Trophoblast cell (in vitro differentiated cells and primary cell): ENCODE measurements around the gene LCE3B.

Experiments used
- DNase-seq, 2 donors: peaks; one replicate each; pipeline ENCODE4 v3.0.0-alpha.2; 2016
- H2AFZ ChIP-seq: 2 replicates; pipeline ENCODE4 v1.6.1; 2013; ENCODE audit warnings: low read length, moderate library complexity, mild to moderate bottlenecking; ENCODE audit not compliant: insufficient read depth, poor library complexity
- H2AK5ac ChIP-seq: 2 replicates; pipeline ENCODE4 v1.6.1; 2013; ENCODE audit warnings: mild to moderate bottlenecking, low read length
- H2BK120ac ChIP-seq: 2 replicates; pipeline ENCODE4 v1.6.1; 2013; ENCODE audit warnings: low read length, mild to moderate bottlenecking, moderate library complexity; ENCODE audit not compliant: insufficient read depth, poor library complexity
- H2BK12ac ChIP-seq: 2 replicates; pipeline ENCODE4 v1.6.1; 2013; ENCODE audit warnings: mild to moderate bottlenecking, low read length, moderate library complexity
- H2BK5ac ChIP-seq: 2 replicates; pipeline ENCODE4 v1.6.1; 2013; ENCODE audit warnings: low read length, low read depth, moderate library complexity, mild to moderate bottlenecking; ENCODE audit not compliant: poor library complexity
- H3K14ac ChIP-seq: 2 replicates; pipeline ENCODE4 v1.6.1; 2013; ENCODE audit warnings: mild to moderate bottlenecking, low read length
- H3K18ac ChIP-seq: 2 replicates; pipeline ENCODE4 v1.6.1; 2013; ENCODE audit warnings: mild to moderate bottlenecking, low read length
- H3K23ac ChIP-seq: 2 replicates; pipeline ENCODE4 v1.6.1; 2013; ENCODE audit warnings: low read length
- H3K27ac ChIP-seq: 2 replicates; pipeline ENCODE4 v1.5.1; 2013; ENCODE audit warnings: low read depth, mild to moderate bottlenecking, inconsistent platforms, low read length, moderate library complexity
- H3K27me3 ChIP-seq: 2 replicates; pipeline ENCODE4 v1.6.1; 2013; ENCODE audit warnings: inconsistent platforms, mild to moderate bottlenecking, low read length, moderate library complexity; ENCODE audit not compliant: insufficient read depth
- H3K36me3 ChIP-seq, 2 experiments: 1 replicate in 1 of 2; 2 replicates in 1 of 2; pipeline ENCODE4 v1.6.1; 2013; ENCODE audit warnings: low read length in 2 of 2, mild to moderate bottlenecking in 2 of 2, moderate library complexity in 1 of 2; ENCODE audit not compliant: insufficient read depth in 2 of 2, control insufficient read depth in 1 of 2
- H3K4ac ChIP-seq: 2 replicates; pipeline ENCODE4 v1.6.1; 2013; ENCODE audit warnings: low read depth, mild to moderate bottlenecking, low read length, moderate library complexity
- H3K4me1 ChIP-seq, 2 experiments: 1 replicate in 1 of 2; 2 replicates in 1 of 2; pipeline ENCODE4 v1.6.1; 2013; ENCODE audit warnings: low read length in 2 of 2, mild to moderate bottlenecking in 2 of 2, moderate library complexity in 1 of 2; ENCODE audit not compliant: insufficient read depth in 2 of 2, control insufficient read depth in 1 of 2
- H3K4me2 ChIP-seq: 2 replicates; pipeline ENCODE4 v1.6.1; 2013; ENCODE audit warnings: inconsistent platforms, mild to moderate bottlenecking, low read length, moderate library complexity
- H3K4me3 ChIP-seq: 2 replicates; pipeline ENCODE4 v1.5.1; 2013; ENCODE audit warnings: mild to moderate bottlenecking, low read depth, low read length, inconsistent platforms
- H3K79me1 ChIP-seq: one replicate; pipeline ENCODE4 v1.6.1; 2013; ENCODE audit warnings: low read length
- H3K79me2 ChIP-seq: 2 replicates; pipeline ENCODE4 v1.6.1; 2013; ENCODE audit warnings: low read length, mild to moderate bottlenecking; ENCODE audit not compliant: control insufficient read depth, insufficient read depth, poor library complexity
- H3K9ac ChIP-seq: 2 replicates; pipeline ENCODE4 v1.6.1; 2013; ENCODE audit warnings: mild to moderate bottlenecking, low read length
- H3K9me3 ChIP-seq: 2 replicates; pipeline ENCODE4 v1.6.1; 2013; ENCODE audit warnings: low read depth, mild to moderate bottlenecking, control low read depth, inconsistent platforms, low read length; ENCODE audit not compliant: insufficient read depth
- H4K12ac ChIP-seq: 2 replicates; pipeline ENCODE4 v1.6.1; 2013; ENCODE audit warnings: low read depth, mild to moderate bottlenecking, low read length, moderate library complexity
- H4K8ac ChIP-seq: 2 replicates; pipeline ENCODE4 v1.6.1; 2013; ENCODE audit warnings: low read depth, mild to moderate bottlenecking, low read length, moderate library complexity
- H4K91ac ChIP-seq: one replicate; pipeline ENCODE4 v1.6.1; 2013; ENCODE audit warnings: low read depth, mild to moderate bottlenecking, low read length, moderate library complexity
- WGBS: extraction: QIAGEN DNeasy Blood & Tissue Kit; methylation state at CpG from one replicate; pipeline ENCODE4 v1.1.7; 2013; ENCODE audit warnings: missing lambda C conversion rate; ENCODE audit not compliant: insufficient read length, insufficient coverage; ENCODE audit errors: extremely low coverage; 5-methylcytosine and 5-hydroxymethylcytosine counted together

LCE3B gene

DNA sequence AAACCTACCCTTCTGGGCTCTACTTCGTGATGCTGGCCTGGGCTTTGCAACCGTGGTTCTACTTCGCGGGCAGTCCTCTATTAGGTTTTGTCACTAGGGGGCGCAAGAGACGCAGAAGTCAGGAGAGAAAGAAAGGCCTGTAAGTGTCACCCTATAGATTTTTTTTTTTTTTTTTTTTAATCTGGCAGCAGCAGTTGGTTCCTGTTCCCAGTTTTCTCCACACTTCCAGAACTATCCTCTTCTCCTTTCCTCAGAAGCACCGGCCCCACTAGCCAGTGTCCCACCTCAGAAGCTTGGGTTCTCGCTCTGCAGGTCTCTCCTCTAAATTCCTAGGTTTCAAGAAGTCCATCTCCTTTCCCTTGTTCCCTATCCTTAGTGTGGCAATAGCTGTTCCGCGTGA lies 40.5 kb downstream of the LCE3B start:
- H3K27me3 ChIP-seq: no peaks in the 10 kb centered on the region
- no peaks in the 10 kb centered on the region for H3K36me3 ChIP-seq
- H3K18ac ChIP-seq: no peak overlapping the region
- no peak overlapping the region for H2AK5ac ChIP-seq
- no peak overlapping the region for H2BK120ac ChIP-seq
- no peaks in the 10 kb centered on the region for H3K79me1 ChIP-seq
- no peaks in the 10 kb centered on the region for H3K79me2 ChIP-seq
- no peak overlapping the region for H4K91ac ChIP-seq
- H3K27ac ChIP-seq: no peak overlapping the region
- no peak overlapping the region for H3K4ac ChIP-seq
- no peak overlapping the region for H3K23ac ChIP-seq
- H4K8ac ChIP-seq: no peak overlapping the region
- no peaks in the 10 kb centered on the region for H3K4me1 ChIP-seq
- H2AFZ ChIP-seq: no peak overlapping the region
- WGBS: no CpG with 5 or more reads among the region's 10 CpGs
- no peak overlapping the region for H2BK5ac ChIP-seq
- peaks cover 10% of the 10 kb centered on the region for H3K9me3 ChIP-seq
- H4K12ac ChIP-seq: no peak overlapping the region
- DNase-seq: peak; percentile 56 to 88
- no peak overlapping the region for H3K4me3 ChIP-seq
- no peak overlapping the region for H3K9ac ChIP-seq
- H3K14ac ChIP-seq: no peak overlapping the region
- no peak overlapping the region for H3K4me2 ChIP-seq
- H2BK12ac ChIP-seq: no peak overlapping the region

DNA sequence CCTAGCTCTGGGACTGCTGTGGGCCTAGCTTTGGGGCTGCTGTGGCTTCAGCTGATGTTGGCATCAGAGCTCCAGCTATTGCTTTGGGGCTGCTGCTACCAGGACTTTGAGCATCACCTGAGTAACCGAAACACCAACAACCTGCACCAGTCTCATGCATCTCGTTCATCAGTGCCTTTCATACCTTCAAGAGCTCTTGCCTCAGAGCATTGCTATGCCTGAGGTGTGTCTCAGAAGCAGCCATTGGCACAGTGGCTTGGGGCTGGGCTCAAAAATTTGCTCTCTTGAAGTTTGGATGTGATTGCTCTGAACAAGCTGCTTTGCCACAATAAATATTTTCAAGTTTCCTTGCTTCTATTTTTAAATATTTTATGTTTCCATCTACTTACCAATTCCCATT lies 42.8 kb downstream of the LCE3B start:
- Histone ChIP-seq H3K9me3 (peaks cover 12% of the 10 kb centered on the region), H3K9ac (no peak overlapping the region), H3K27me3 (no peaks in the 10 kb centered on the region), H3K23ac (no peak overlapping the region), H2BK12ac (no peak overlapping the region), H4K12ac (no peak overlapping the region), H2BK5ac (no peak overlapping the region), H4K91ac (no peak overlapping the region), H3K79me1 (no peaks in the 10 kb centered on the region), H2BK120ac (no peak overlapping the region), H2AK5ac (no peak overlapping the region), H2AFZ (no peak overlapping the region), H3K14ac (no peak overlapping the region), H3K4me2 (no peak overlapping the region), H3K27ac (no peak overlapping the region), H3K79me2 (no peaks in the 10 kb centered on the region), H3K4me1 (no peaks in the 10 kb centered on the region), H4K8ac (no peak overlapping the region), H3K18ac (no peak overlapping the region), H3K4me3 (no peak overlapping the region), H3K4ac (no peak overlapping the region), H3K36me3 (no peaks in the 10 kb centered on the region)
- no CpG with 5 or more reads among the region's 2 CpGs for WGBS
- DNase-seq: peak in 1 of 2 donors; percentile 63

DNA sequence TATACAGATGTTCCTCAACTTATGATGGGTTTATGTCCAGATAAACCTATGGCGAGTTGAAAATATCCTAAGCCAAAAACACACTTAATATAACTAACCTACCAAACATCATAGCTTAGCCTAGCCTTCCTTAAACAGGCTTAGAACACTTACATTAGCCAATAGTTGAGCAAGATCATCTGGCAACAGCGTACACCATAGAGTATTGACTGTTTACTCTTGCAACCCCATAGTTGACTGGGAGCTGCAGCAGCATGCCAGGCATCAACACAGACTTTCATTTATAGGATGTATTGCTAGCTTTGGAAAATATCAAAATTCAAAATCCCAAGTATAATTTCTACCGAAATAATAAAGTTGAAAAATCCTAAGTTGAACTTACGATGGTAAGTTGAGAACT lies 44.1 kb downstream of the LCE3B start:
- H3K18ac ChIP-seq: no peak overlapping the region
- no peak overlapping the region for H4K8ac ChIP-seq
- no peak overlapping the region for H3K14ac ChIP-seq
- no peak overlapping the region for H3K4me3 ChIP-seq
- H2BK120ac ChIP-seq: no peak overlapping the region
- H3K9ac ChIP-seq: no peak overlapping the region
- no peak overlapping the region for H2BK5ac ChIP-seq
- H3K4ac ChIP-seq: no peak overlapping the region
- no peaks in the 10 kb centered on the region for H3K27me3 ChIP-seq
- no peak overlapping the region for H3K27ac ChIP-seq
- no peak overlapping the region for H2BK12ac ChIP-seq
- H3K9me3 ChIP-seq: peaks cover 9% of the 10 kb centered on the region
- no peaks in the 10 kb centered on the region for H3K79me2 ChIP-seq
- H4K12ac ChIP-seq: no peak overlapping the region
- no peak overlapping the region for H3K23ac ChIP-seq
- no peak overlapping the region for H4K91ac ChIP-seq
- H3K36me3 ChIP-seq: no peaks in the 10 kb centered on the region
- no peaks in the 10 kb centered on the region for H3K4me1 ChIP-seq
- WGBS: no CpG with 5 or more reads among the region's 4 CpGs
- no peaks in the 10 kb centered on the region for H3K79me1 ChIP-seq
- no peak overlapping the region for H2AFZ ChIP-seq
- H2AK5ac ChIP-seq: no peak overlapping the region
- no peak for DNase-seq
- no peak overlapping the region for H3K4me2 ChIP-seq

DNA sequence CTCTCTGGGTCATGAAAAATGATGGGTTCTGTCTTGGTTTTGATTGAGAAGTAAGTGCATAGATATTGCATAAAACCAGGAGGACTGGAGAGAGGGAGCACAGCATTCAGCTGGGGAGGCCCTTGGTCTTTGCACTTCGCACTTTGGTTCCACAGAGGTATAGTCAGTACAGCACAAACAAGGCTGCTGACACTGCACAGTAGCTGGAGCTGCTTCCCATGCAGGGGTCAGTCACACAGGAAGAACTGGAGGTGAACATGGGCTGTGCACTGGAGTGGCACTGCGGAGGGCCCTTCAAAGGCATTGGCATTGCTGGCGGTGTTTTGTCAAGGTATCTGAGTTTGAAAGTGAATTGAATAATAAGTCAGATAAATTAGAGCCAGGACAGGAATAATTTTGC lies 45.0 kb downstream of the LCE3B start:
- no peak for DNase-seq
- H3K79me1 ChIP-seq: no peaks in the 10 kb centered on the region
- no peaks in the 10 kb centered on the region for H3K4me1 ChIP-seq
- no peak overlapping the region for H2AFZ ChIP-seq
- no peak overlapping the region for H2BK12ac ChIP-seq
- H3K23ac ChIP-seq: no peak overlapping the region
- H3K9ac ChIP-seq: no peak overlapping the region
- no peak overlapping the region for H3K4ac ChIP-seq
- H4K12ac ChIP-seq: no peak overlapping the region
- H2AK5ac ChIP-seq: no peak overlapping the region
- no peak overlapping the region for H3K4me3 ChIP-seq
- no peaks in the 10 kb centered on the region for H3K27me3 ChIP-seq
- H3K36me3 ChIP-seq: no peaks in the 10 kb centered on the region
- H3K4me2 ChIP-seq: no peak overlapping the region
- no peak overlapping the region for H4K8ac ChIP-seq
- H2BK120ac ChIP-seq: no peak overlapping the region
- H4K91ac ChIP-seq: no peak overlapping the region
- H3K18ac ChIP-seq: no peak overlapping the region
- no peak overlapping the region for H3K14ac ChIP-seq
- peaks cover 19% of the 10 kb centered on the region for H3K9me3 ChIP-seq
- no peaks in the 10 kb centered on the region for H3K79me2 ChIP-seq
- H2BK5ac ChIP-seq: no peak overlapping the region
- WGBS: no CpG with 5 or more reads among the region's 3 CpGs
- no peak overlapping the region for H3K27ac ChIP-seq
